Measurements from ENCODE around the gene AADACL2. TPM values are rescaled to one million over a fixed set of nuclear protein-coding genes. Genes with fewer than 3 reads are reported as not detected.

The AADACL2 gene
- total RNA-seq, 4 donors from 2014 or later = 59.1 to 79.7 (median 75.6) TPM

GRCh38 chr3:151697496-151697895 lies 36.2 kb upstream of the AADACL2 start:
- no peak overlapping the region for H3K4me3 ChIP-seq (ENCODE audit: low read depth, poor library complexity, severe bottlenecking)
- 72 to 79% methylated on average over 5 of the region's 5 CpGs for WGBS, 2 donors
- TF ChIP-seq POLR2A (IDR thresholded peaks at IDR 0.05) (no peak), CTCF (IDR thresholded peaks at IDR 0.05) (no peak)
- intact Hi-C loops (cut with DNase I; ENCODE audit: low total_unique reads) = no loop called here
- DNase-seq (ENCODE audit: low spot score in 2 of 2) = no peak

DNA sequence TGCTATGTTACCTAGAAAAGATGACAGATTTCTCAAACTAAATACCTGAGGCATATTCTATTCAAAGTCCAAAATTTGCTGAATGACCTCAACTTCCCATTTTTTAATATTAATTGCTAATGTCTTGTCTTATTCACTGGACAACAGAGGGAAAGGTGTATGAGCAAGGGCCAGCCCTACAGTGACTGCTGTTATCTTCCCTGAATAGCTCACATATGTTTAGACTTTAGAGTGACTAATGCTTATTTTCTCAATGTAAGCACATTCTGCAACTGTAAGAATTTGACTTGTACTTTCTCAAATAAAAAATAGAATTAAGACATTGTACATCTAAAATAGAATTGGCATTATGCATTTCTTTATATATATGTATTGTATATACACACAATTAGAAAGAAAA lies 26.5 kb upstream of the AADACL2 start:
- intact Hi-C loops (cut with DNase I; ENCODE audit: low total_unique reads) = no loop called here
- H3K4me3 ChIP-seq (ENCODE audit: low read depth, poor library complexity, severe bottlenecking) = no peak overlapping the region
- DNase-seq (ENCODE audit: low spot score in 2 of 2) = no peak
- no peak for TF ChIP-seq CTCF (IDR thresholded peaks at IDR 0.05)
- TF ChIP-seq POLR2A (IDR thresholded peaks at IDR 0.05) = no peak

- TF ChIP-seq POLR2A (IDR thresholded peaks at IDR 0.05) = no peak
- TF ChIP-seq CTCF (IDR thresholded peaks at IDR 0.05) = no peak
- WGBS, 2 donors = 83 to 95% methylated on average over 1 of the region's 1 CpG
- no peak overlapping the region for H3K4me3 ChIP-seq (ENCODE audit: low read depth, poor library complexity, severe bottlenecking)
- intact Hi-C loops (cut with DNase I; ENCODE audit: low total_unique reads) = no loop called here
- no peak for DNase-seq (ENCODE audit: low spot score in 2 of 2)
Observed at GRCh38 chr3:151708868-151709267, 24.9 kb upstream of the AADACL2 start.

DNA sequence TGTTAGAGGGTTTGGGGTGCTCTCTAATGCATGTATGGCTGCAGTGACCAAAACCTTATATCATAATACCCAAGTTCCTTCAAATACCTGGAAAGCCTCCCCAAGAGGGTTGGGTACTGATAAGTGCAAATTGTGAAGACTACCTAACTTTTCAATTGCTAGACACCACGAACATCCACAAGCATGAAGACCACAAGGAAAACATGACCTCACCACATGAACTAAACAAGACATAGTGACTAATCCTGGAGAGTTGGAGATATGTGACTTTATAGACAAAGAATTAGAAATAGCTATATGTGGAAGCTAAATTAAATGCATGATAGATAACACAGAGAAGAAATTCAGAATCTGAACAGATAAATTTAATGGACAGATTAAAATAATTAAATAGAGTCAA lies 23.9 kb upstream of the AADACL2 start:
- intact Hi-C loops (cut with DNase I; ENCODE audit: low total_unique reads) = no loop called here
- no peak overlapping the region for H3K4me3 ChIP-seq (ENCODE audit: low read depth, poor library complexity, severe bottlenecking)
- DNase-seq (ENCODE audit: low spot score in 2 of 2) = no peak
- TF ChIP-seq CTCF (IDR thresholded peaks at IDR 0.05) (no peak), POLR2A (IDR thresholded peaks at IDR 0.05) (no peak)
- 54 to 86% methylated on average over 1 of the region's 1 CpG for WGBS, 2 donors

- H3K4me3 ChIP-seq (ENCODE audit: low read depth, poor library complexity, severe bottlenecking) = no peak overlapping the region
- WGBS, 2 donors = 84 to 91% methylated on average over 8 of the region's 8 CpGs
- intact Hi-C loops (cut with DNase I; ENCODE audit: low total_unique reads) = no loop called here
- no peak for DNase-seq (ENCODE audit: low spot score in 2 of 2)
- no peak for TF ChIP-seq CTCF (IDR thresholded peaks at IDR 0.05)
- TF ChIP-seq POLR2A (IDR thresholded peaks at IDR 0.05) = no peak
Observed at GRCh38 chr3:151721294-151721693, 12.4 kb upstream of the AADACL2 start.

- DNase-seq (ENCODE audit: low spot score in 2 of 2) = no peak
- H3K4me3 ChIP-seq (ENCODE audit: low read depth, poor library complexity, severe bottlenecking) = no peak overlapping the region
- intact Hi-C loops (cut with DNase I; ENCODE audit: low total_unique reads) = no loop called here
- 73 to 79% methylated on average over 2 of the region's 2 CpGs for WGBS, 2 donors
- TF ChIP-seq POLR2A (IDR thresholded peaks at IDR 0.05) = no peak
- TF ChIP-seq CTCF (IDR thresholded peaks at IDR 0.05) = no peak
Observed at GRCh38 chr3:151722856-151723255, 10.9 kb upstream of the AADACL2 start.

Measured in lower leg skin (tissue), 4 donors.